GM03348 (cell line): ENCODE results near the gene FILIP1L.
"Not testable (repeated sequence)": the region's sequence is repeated elsewhere in the genome, so short reads cannot be mapped to it uniquely, and the experiment has no call there.

Experiments used
- DNase-seq: peaks from one replicate; pipeline ENCODE4 v3.0.0; 2012; ENCODE audit warnings: low spot score

FILIP1L gene

DNA sequence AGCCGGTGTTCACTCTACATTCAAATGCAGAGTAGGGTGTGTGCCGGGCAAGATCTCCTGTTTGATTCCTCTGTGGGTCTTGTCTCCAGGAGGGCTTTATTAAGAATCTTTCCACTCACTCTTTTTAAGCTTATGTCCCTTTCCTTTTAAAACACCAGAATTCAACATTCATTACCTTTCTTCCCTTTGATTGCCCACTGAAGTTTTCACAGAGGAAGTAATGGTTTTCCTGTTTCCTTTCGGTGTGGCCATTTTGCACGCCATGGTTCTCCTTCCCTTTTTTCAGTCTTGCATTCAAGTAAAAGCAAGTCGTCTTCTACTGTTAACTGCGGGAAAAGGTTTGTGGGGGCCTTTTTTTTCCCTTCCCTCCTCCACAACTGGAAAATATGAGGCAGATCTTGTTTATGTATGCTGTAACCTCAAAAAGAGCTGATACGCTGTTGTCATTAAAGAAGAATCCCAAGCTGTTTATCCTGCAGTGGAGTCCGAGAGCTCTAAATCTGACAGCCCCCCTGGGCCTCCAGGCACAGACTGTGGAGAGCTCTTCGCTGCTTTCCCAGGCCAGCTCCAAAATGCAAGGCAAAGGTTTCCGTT is 40.5 kb downstream of the FILIP1L start:
- no peak for DNase-seq

DNA sequence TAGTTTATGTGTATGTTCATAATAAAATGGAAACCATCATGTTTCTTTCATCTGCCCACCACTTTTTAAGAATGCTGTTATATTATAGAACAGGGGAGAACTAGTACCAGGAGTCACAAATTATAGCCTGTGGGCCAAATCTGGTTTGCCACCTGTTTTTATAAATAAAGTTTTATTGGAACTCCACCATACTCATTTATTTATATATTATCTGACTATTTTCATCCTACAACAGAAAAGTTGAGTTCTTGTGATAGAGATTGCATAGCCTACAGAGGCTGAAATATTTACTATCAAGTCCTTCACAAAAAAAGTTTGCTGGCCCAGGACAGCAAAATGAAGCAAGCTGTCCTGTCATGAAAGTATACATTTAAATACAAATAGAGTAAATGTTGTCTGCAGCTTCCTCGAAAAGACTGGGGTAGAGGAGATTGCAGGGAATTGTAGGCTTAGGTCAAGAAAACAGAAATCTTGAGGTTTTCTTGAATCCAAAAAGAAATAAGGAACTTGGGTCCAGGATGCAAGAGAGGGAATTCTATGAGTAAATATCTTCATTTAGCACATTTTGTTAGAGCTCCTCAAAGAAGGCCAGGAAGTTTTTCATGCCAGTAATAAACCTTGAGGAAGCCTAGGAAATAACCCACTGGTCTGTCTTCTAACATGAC is 41.1 kb downstream of the FILIP1L start:
- DNase-seq: no peak

DNA sequence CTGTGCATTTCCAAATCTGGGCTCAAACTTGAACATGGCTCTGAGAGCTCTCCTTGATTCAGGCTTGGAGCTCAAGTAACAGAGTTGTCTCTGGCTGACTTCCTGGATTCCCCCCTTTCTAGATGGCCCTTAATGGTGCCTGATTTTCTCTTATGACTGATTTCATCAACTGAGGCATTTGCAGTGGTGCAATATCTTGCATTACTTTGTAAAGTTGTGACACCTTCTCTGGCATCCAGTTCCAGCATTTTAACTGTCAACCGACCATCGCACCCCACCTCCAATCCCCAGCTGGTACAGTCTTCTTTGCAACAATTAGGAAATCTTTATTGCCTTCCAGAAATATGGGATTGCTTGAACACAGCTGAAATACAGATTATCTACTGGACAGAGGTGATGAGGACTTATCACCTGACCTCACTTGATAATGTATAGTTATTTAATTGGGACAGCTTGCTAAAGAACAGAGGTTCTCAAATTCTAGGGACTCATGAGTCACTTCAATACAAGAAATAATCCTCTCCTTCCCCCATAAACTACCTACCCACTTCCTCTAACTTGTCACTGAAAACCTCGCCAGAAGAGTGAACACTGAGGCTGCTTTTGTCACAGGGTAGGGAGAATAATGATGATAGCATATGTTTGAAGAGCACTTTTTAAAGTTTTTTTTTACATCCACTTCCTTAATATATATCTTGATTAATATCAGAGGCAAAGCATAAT is 41.8 kb downstream of the FILIP1L start:
- DNase-seq: no peak

DNA sequence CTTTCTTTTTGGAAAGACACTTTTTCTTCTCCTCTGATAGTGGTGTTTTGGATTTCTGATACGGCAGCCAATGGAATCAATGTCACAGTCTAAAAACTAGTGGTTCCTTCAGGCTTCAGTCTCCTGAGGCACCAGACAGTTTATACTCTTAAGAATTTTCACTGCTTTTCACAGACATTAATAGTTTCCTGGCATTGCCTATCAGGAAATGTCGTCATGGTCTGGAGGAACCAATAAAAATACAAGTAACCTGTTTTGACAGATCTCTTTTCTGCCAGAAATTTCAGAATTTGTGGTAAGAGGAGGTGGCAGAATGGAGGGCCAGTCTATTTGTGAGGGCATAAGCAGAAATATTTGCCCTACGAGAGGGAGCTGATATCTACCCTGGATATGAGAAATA is 44.8 kb downstream of the FILIP1L start:
- DNase-seq: no peak

DNA sequence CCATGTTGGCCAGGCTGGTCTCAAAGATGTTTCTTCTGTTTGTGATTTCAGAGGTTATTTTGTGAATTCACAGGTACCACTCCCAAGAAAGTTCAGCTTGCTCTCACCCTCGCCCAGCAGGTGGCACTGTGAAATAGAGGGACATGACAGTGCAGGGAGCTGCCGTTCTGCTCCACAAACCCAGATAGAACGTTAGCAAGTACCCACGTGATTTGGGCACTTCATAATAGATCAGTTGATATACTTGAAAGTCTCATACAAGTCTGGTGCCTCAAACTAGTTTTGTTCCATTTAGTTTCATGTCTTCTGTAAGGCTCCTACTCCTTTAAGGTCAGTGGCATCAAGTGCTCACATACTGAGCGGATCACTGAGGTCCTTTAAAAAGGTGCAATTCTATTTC is 45.5 kb downstream of the FILIP1L start:
- peak; percentile 78 for DNase-seq

DNA sequence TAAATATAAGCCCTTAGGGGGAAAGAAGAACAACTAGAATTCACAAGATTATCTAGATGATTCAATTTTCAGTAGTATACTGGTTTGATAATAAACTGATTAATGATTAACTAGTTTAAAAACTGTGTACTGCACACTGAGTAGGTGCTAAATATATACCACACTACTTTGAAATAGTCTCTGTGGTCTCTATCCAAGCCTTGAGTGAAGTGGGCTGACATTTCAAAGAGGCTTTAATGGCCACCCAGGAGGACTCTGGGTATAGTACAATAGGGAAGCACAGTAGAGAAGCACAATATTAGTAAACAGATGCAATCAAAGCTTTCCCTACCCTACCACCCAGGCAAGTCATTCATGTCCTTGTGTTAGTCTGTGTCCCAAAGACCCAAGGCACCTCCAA is 46.7 kb downstream of the FILIP1L start:
- DNase-seq: no peak

DNA sequence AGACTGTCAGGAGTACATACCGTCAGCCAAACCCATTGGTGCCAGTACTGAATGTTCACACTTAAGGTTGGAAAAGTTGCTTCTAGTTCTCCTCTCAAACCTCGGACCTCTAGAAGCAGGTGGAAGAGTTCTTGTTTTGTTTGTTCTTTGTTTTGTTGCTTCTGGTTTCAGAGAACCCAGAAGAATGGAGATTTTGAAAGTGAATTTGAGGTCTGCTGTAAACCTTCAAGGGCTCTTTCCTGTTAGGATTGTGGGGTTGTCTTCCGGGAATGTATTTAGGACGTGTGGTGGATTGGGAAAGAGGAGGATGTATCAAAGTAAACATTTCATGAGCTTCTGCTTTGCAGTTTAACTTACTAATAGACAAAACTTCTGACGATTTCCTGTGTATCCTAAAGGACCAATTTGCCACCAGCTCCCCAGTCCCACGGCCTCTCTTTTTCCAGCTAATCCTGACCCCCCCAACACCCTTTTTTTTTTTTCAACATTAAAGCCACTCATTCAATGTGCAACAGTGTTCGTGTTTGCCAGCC is 50.3 kb downstream of the FILIP1L start:
- peak; percentile 23 for DNase-seq

DNA sequence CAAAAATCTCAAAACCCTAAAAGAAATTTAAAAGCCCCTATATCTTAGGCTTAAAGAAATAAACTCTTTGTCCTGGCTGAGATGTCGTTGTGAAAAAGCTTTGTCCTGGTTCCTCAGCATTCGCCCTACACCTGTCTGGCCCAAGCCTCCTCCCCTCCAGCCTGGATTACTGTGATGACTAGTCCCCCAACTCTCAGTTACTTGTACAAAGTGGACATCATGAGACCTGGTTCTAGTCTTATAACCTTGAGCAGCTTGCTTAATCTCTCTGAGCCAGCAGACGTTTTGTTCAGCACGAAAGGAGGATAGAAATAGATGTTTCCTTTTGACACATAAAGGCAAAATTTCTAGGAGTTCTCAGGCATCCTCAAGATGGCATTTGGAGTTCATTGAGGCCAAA is 51.6 kb downstream of the FILIP1L start:
- no peak for DNase-seq

DNA sequence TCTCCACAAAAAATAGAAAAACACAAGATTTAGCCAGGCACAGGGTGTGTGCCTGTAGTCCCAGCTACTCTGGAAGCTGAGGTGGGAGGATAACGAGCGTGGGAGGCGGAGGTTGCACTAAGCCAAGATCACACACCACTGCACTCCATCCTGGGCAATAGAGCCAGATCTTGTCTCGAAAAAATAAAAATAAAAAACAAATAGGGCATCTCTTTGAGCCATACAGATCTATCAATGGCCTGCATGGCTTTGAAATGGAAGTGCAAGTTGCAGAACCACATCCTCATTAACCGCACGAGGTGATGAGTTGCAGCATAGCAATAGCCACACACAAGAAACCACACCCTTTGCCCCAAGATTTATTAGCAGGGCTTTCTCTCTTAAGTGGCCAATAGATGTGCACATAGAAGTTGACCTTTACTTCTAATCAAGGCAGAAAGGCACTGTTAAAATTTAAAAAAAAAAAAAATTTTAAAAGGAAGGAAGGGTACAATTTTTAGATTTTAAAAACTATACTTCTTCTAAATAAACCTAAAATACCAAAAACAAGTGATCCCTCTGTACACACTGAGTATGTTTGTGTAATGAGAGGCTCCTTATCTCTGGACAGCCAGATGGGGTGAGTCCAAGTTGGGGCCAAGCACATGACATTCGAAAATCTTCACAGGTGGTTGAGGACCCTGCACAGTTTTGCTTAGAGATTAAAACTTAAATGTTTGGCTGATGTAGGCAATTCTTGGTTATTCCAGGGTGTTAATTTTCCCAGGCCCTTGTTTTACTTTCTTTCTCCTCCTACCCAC is 53.4 kb downstream of the FILIP1L start:
- DNase-seq: no peak

DNA sequence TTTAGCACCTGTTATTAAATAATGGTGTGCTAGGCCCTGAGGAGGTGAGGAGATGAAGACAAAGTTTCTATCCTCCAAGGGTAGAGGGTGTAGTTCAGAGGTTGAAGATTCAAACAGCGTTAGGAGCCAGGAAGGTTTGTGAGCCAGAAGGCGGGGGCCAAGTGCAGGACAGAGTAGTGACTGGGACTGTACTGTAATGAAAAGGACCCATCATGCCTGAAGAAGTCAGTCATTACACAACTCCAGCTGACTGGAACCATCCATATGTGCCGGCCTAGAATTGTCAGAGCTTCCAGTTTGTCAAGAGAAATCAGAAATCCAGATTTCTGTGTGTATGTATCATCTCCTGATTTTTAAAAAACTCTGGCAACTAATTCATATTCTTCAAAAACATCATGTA is 54.8 kb downstream of the FILIP1L start:
- DNase-seq: no peak

DNA sequence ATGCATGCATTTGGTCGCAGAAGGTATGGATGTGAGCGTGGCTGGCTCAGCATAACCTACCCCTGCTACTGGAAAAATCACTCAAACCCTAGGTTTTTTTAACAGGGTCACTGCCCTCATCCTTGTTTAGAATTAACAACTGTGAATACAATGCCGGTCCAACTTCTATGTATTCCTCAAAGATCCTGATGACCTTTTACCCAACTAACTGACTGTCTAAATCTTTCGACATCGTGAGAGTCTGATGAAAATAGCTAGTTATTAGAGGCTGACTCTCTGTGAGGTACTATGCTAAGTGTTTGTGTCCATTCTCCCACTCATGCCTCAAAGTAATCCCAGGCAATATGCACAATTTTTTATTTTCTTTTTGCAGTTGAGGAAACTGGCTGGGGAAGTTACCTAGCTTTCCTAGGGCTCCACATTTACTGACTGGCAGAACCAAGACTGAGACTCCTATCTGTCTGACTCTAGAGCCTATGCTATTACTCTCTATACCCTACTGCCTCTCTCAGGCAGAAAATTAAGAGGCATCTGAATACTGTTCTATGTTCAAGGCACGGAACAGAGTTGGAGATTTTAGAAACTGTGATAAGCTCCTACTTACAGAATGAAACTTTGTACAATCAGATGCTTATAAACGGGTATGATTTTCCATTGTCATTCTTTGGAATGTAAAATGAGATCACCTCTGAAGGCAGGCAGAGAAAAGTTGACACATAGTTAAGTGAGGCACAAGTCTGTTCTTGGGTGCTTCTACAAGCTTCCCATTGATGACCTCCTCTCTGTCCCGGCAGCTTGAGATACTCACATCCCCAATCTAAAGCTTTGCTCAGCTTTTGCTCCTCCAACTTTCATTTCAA is 56.4 kb downstream of the FILIP1L start:
- DNase-seq: no peak

DNA sequence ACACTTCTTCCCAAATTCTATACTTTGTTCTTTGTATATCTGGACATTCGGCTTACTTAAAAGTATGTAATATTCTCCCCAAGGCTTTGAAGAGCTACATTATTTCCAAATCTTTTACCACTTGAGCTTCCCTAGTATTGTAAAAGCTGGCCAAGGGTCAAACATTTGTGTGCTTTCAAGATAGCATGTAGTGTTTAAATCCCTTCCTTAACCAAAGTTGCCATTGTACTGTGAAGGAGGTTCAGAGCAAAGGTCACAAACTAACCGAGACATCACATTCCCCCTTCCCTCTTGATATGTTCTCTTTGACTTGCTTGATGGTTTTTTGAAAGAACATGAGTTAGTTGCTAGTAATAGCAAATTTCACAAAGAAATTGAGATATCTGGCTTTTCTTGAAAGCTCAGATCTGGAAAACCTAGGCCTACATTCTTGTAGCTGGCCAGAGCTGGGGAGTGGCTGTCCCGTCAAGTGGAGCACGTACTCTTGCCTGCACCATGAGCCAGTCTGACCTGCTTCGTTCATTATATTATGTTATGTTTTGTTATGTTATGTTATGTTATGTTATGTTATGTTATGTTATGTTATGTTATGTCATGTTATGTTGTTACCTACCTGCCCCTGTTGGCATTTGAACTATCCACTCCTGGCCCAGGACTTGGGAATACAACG is 60.2 kb downstream of the FILIP1L start:
- no peak for DNase-seq

DNA sequence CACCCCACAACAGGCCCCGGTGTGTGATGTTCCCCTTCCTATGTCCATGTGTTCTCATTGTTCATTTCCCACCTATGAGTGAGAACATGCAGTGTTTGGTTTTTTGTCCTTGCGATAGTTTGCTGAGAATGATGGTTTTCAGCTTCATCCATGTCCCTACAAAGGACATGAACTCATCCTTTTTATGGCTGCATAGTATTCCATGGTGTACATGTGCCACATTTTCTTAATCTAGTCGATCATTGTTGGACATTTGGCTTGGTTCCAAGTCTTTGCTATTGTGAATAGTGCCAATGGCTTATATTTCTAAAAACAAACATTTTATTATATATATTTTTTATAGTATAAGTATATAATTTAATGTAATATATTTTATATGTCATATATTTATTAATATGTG is 62.8 kb downstream of the FILIP1L start:
- DNase-seq: not testable (repeated sequence)

DNA sequence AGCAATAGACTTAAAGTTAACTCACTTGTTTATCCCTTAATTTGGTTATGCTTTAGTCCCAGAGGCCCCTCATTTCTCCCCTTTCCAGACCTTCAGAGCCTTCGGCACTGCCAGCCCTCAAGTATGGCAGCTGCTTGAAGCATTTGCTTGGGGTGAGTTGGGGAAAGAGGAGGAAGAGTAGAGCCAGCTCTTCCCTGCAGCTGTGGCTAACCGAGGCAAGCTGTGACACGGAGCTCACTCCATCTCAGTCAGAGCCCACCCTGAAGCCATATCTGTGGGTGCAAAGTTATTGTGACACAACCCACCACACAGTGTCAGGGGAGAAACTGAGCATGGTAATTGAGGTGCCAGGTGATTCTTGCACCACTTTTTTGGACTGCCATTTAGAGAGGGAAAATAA is 66.1 kb downstream of the FILIP1L start:
- DNase-seq: no peak

DNA sequence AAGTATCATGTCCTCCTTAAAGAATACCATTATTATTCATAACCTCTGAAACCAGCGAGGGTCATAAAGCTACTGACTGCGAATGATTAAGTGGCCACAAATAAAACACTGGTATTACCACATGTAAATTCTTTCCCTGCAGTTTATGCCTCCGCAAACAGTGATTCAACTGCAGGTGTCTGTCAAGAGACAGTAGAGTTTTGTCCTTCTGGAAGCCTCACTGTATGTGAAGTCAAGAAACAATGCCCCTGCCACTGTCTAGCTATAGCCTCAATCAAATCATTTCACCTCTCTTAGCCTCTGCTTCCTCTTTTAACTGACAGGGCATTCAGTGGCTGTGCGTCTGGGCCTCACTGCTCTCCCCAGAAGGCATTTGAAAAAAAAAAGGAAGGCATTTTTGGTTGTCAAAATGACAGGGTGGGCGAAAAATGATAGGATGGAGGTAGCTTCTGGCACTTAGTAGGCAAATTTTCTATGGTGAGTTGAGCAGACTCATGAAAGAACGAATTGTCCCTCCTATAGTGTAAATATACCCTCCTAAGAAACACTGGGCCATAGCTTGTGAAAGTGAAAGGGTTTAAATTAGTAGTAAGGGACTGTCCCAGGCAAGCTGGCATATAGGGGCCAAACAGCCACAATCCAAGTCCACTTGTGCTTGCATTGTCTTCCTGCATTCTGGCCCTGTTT is 66.7 kb downstream of the FILIP1L start:
- DNase-seq: peak; percentile 66

DNA sequence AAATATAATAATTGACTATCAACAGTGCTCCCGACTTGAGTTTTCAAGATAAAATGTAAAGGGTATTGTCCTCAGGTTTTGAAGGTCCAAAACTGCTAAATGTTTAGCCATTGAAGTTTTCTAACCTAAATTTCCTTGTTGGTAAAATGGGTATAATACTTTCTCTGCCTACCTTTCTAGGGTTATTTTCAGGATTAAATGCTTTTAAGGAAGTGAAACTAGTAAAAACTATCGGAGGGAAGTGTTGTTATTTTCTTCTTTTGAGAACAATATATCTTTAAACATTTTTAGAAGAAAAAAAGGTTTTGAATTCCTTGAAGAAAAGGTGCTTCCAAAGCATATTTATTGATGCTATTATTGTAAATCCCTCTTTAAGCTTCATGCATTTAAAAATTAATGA is 67.3 kb downstream of the FILIP1L start:
- no peak for DNase-seq

DNA sequence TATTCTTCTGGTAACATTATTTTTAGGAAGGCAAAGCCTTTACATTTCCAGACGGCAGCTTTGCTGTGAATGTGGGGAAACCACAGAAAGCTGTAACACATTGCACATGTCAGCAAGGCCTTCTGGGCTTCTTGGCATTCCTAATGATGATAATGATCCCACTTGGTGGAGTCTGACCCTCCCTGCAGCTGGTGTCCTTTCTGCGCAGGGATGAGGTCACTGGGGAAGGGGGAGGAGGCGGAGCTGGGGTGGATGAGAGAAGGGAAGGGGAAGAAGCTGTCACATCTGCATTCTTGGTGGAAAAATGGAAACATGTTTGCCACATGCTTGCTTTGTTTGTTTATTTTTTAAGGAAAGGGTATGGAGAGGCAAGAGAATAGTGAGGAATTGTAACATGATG is 68.6 kb downstream of the FILIP1L start:
- peak; percentile 75 for DNase-seq

DNA sequence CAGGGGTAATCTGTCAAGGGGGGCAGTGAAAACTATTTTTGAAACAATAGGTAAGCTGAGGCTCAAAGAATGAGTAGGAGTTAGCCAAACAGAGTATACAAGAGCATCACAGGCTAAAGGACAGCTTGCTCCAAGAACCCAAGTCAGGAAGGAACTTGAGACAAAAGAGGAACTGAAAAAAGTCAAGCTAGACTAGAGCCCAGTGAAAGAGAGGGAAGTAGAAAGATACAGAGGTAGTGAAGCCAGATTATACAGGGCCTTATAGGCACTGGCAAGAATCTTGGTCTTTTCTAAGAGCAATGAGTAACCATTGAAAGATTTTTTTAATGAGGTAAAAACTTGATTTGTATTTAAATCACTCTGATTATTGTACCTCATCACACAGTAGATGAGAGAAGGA is 69.9 kb downstream of the FILIP1L start:
- DNase-seq: no peak

DNA sequence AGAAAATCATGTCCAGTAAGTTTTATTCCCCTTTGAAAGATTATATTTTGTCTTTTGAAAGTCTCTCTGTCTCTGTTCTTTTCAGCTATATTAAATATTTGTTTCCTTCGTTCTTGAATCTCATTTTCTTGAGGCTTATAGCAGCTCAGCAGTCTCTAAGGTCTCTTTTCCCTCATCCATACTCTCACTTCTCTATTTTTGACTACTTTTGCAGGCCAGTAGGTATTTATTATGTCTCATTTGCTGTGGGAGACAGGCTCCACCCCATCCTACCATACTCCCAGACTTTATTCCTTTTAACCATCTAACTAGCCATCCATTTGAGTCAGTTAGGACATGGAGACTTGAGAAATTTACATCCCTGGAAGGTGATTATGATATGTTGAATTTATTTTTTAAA is 71.0 kb downstream of the FILIP1L start:
- no peak for DNase-seq
